ENCODE measurements around the gene PBX2. TPM values are rescaled to one million over a fixed set of nuclear protein-coding genes. Genes with fewer than 3 reads are reported as not detected.
"Not testable (repeated sequence)": the region's sequence is repeated elsewhere in the genome, so short reads cannot be mapped to it uniquely, and the experiment has no call there.

The PBX2 gene
- total RNA-seq, 1 donor from 2014 or later = 166 TPM

- Mint-ChIP-seq H3K27ac (no peak overlapping the region), H3K9me3 (no peaks in the 10 kb centered on the region), H3K4me3 (no peak overlapping the region), H3K4me1 (ENCODE audit: unreplicated experiment) (peaks cover 36% of the 10 kb centered on the region), H3K36me3 (no peaks in the 10 kb centered on the region), H3K27me3 (peaks cover 21% of the 10 kb centered on the region)
- TF ChIP-seq, protein P1, sequence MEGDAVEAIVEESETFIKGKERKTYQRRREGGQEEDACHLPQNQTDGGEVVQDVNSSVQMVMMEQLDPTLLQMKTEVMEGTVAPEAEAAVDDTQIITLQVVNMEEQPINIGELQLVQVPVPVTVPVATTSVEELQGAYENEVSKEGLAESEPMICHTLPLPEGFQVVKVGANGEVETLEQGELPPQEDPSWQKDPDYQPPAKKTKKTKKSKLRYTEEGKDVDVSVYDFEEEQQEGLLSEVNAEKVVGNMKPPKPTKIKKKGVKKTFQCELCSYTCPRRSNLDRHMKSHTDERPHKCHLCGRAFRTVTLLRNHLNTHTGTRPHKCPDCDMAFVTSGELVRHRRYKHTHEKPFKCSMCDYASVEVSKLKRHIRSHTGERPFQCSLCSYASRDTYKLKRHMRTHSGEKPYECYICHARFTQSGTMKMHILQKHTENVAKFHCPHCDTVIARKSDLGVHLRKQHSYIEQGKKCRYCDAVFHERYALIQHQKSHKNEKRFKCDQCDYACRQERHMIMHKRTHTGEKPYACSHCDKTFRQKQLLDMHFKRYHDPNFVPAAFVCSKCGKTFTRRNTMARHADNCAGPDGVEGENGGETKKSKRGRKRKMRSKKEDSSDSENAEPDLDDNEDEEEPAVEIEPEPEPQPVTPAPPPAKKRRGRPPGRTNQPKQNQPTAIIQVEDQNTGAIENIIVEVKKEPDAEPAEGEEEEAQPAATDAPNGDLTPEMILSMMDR (conservative IDR thresholded peaks at IDR 0.05) = no peak
- no peak for DNase-seq (ENCODE audit: extremely low spot score, unreplicated experiment)
Measured at GRCh38 chr6:32149092-32149755, 40.8 kb downstream of the PBX2 start.

GRCh38 chr6:32148289-32149091, 41.5 kb downstream of the PBX2 start:
- H3K27ac Mint-ChIP-seq = no peak overlapping the region
- no peaks in the 10 kb centered on the region for H3K36me3 Mint-ChIP-seq
- no peak overlapping the region for H3K4me3 Mint-ChIP-seq

DNA sequence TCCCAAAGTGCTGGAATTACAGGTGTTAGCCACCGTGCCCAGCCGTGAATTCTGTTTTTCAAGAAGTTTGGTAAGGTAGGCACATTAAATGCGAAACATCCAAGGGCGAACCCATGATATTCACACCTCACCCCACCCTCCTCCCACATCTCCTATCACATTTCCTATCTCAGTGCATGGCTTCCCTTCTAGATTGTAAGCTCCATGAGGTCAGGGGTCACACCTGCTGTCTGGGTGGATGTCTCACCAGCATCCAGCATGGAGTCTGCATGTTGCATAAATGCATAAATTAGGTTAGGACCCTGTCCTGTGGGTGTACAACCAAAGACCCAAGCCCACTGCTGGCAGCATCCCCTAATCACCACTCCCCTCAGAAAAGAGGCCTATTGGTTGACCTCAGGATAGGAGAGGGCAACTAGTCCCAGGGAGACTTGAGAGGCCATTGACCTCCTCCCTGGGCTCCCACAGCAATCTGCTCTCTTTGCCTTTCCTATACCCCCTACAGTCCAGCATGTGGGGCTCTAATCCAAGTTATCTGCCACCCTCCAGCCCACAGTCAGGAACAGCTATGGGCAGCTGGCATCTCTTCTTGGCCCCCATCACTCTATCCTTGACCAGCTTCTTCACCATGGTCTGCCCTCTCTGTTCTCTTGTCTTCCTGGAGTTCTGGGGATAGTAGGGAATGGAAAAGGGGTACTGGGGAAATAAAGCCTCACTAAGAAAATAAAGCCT, 42.4 kb downstream of the PBX2 start:
- Mint-ChIP-seq H3K4me3 (no peak overlapping the region), H3K4me1 (ENCODE audit: unreplicated experiment) (peaks cover 24% of the 10 kb centered on the region), H3K27me3 (peaks cover 18% of the 10 kb centered on the region), H3K27ac (no peak overlapping the region), H3K36me3 (no peaks in the 10 kb centered on the region), H3K9me3 (no peaks in the 10 kb centered on the region)
- TF ChIP-seq, protein P1 (conservative IDR thresholded peaks at IDR 0.05) = no peak
- DNase-seq (ENCODE audit: extremely low spot score, unreplicated experiment) = no peak

More at GRCh38 chr6:32148289-32149091, 41.5 kb downstream of the PBX2 start:
- peaks cover 31% of the 10 kb centered on the region for H3K4me1 Mint-ChIP-seq (ENCODE audit: unreplicated experiment)
- H3K27me3 Mint-ChIP-seq = peaks cover 21% of the 10 kb centered on the region
- no peaks in the 10 kb centered on the region for H3K9me3 Mint-ChIP-seq
- TF ChIP-seq, protein P1 (conservative IDR thresholded peaks at IDR 0.05) = no peak
- no peak for DNase-seq (ENCODE audit: extremely low spot score, unreplicated experiment)

- TF ChIP-seq, protein P1 (conservative IDR thresholded peaks at IDR 0.05) = no peak
- Mint-ChIP-seq H3K4me1 (ENCODE audit: unreplicated experiment) (peaks cover 18% of the 10 kb centered on the region), H3K27ac (no peak overlapping the region), H3K36me3 (no peaks in the 10 kb centered on the region), H3K27me3 (peaks cover 18% of the 10 kb centered on the region), H3K9me3 (no peaks in the 10 kb centered on the region), H3K4me3 (no peak overlapping the region)
- DNase-seq (ENCODE audit: extremely low spot score, unreplicated experiment) = no peak
Measured at GRCh38 chr6:32146687-32147086, 43.3 kb downstream of the PBX2 start.

GRCh38 chr6:32146287-32146686, 43.7 kb downstream of the PBX2 start:
- peaks cover 16% of the 10 kb centered on the region for H3K27me3 Mint-ChIP-seq
- peaks cover 16% of the 10 kb centered on the region for H3K4me1 Mint-ChIP-seq (ENCODE audit: unreplicated experiment)
- H3K27ac Mint-ChIP-seq = no peak overlapping the region
- TF ChIP-seq, protein P1 (conservative IDR thresholded peaks at IDR 0.05) = no peak
- H3K36me3 Mint-ChIP-seq = no peaks in the 10 kb centered on the region
- no peak overlapping the region for H3K4me3 Mint-ChIP-seq
- DNase-seq (ENCODE audit: extremely low spot score, unreplicated experiment) = no peak
- no peaks in the 10 kb centered on the region for H3K9me3 Mint-ChIP-seq

GRCh38 chr6:32144238-32144637, 45.8 kb downstream of the PBX2 start:
- peak overlapping the region; percentile 64 for H3K27ac Mint-ChIP-seq
- H3K4me1 Mint-ChIP-seq (ENCODE audit: unreplicated experiment); H3K9me3 Mint-ChIP-seq; DNase-seq (ENCODE audit: extremely low spot score, unreplicated experiment); H3K36me3 Mint-ChIP-seq; H3K4me3 Mint-ChIP-seq; H3K27me3 Mint-ChIP-seq: not testable (repeated sequence)

Measured in type B pancreatic cell (in vitro differentiated cells).